BLaER1 treated with 17β-estradiol and CSF1 and Interleukin-3, amounts not matched to agents 10 nM and 100 nM (cell line): ENCODE data around the gene GNS.

Experiments
- H3K27ac ChIP-seq, 11 experiments: shearing (Covaris generic); formaldehyde crosslinking; 2 replicates each; pipeline ENCODE4 v1.8.1; 2022
- H3K27me3 ChIP-seq, 11 experiments: shearing (Covaris generic); formaldehyde crosslinking; 2 replicates each; pipeline ENCODE4 v1.8.1; 2022
- H3K36me3 ChIP-seq, 11 experiments: shearing (Covaris generic); formaldehyde crosslinking; 2 replicates each; pipeline ENCODE4 v1.8.1; 2022
- H3K4me1 ChIP-seq, 10 experiments: shearing (Covaris generic); formaldehyde crosslinking; 2 replicates each; pipeline ENCODE4 v1.8.1; 2022
- H3K4me2 ChIP-seq, 11 experiments: shearing (Covaris generic); formaldehyde crosslinking; 2 replicates each; pipeline ENCODE4 v1.8.1; 2022
- H3K4me3 ChIP-seq, 10 experiments: shearing (Covaris generic); formaldehyde crosslinking; 2 replicates each; pipeline ENCODE4 v1.8.1; 2022
- H3K9ac ChIP-seq, 11 experiments: shearing (Covaris generic); formaldehyde crosslinking; 2 replicates each; pipeline ENCODE4 v1.8.1; 2022
- H3K9me3 ChIP-seq, 11 experiments: shearing (Covaris generic); formaldehyde crosslinking; replicated peaks in 1 of 11; 2 replicates each; pipeline ENCODE4 v1.8.1; 2022
- H4K20me1 ChIP-seq, 11 experiments: shearing (Covaris generic); formaldehyde crosslinking; 2 replicates each; pipeline ENCODE4 v1.8.1; 2022
- Cebpa-rat ChIP-seq, 11 experiments: shearing (Covaris generic); IDR thresholded peaks; 2 replicates each; pipeline ENCODE4 v1.8.1; 2022

Gene GNS

DNA sequence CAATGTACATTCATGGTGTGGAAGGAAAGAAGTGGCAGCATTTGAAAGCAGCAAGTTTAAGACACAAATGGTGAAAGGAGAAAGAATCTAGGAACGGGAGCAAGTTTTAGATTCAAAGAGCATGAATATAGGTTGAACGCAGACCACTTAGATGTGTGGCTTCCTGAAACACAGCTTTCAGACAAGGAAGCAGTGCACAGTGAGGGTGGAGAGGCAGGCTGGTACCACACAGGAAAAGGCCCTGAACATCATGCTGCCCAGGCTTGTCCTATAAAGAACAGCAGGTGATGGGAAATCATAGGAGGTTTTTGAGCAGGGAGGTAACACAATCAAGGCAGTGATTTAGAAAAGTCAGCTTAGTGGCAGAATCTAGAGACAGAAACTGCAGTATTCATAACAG lies 35.6 kb downstream of the GNS start:
- peaks cover 0 to 24% (median 0%) of the 10 kb centered on the region in 11 experiments; a peak in 3 of 22 replicates for H4K20me1 ChIP-seq
- no peak overlapping the region for H3K27ac ChIP-seq
- peaks cover 0 to 9% (median 0%) of the 10 kb centered on the region in 10 experiments; a peak in 6 of 20 replicates for H3K4me1 ChIP-seq
- no peak overlapping the region for H3K4me3 ChIP-seq
- H3K36me3 ChIP-seq: peaks cover 63 to 100% (median 82%) of the 10 kb centered on the region in 11 experiments
- H3K4me2 ChIP-seq: no peak overlapping the region
- H3K27me3 ChIP-seq: no peaks in the 10 kb centered on the region
- TF ChIP-seq Cebpa-rat (IDR thresholded peaks at IDR 0.05): no peak
- H3K9me3 ChIP-seq: no peaks in the 10 kb centered on the region
- H3K9ac ChIP-seq: no peak overlapping the region

DNA sequence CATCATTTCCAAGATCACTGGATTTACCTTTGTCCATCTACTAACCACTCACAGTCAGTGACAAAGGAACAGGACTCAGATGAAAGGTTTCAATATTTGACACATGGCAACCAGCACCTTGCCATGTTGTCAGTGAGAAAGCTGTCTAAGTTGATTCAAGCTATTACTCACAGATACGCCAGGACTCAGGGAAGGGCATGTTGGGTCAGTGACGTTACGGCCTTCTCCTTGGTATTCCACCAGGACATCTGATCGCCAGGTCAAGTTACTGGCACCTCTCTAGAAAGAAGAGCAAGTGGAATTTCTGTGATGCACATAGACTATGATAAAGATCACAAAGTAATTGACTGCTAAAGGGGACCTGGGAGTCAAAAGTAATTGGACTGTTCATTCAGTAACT lies 36.4 kb downstream of the GNS start:
- peaks cover 0 to 17% (median 0%) of the 10 kb centered on the region in 10 experiments; a peak in 6 of 20 replicates for H3K4me1 ChIP-seq
- H3K4me3 ChIP-seq: no peak overlapping the region
- H3K9me3 ChIP-seq: no peaks in the 10 kb centered on the region
- H3K27ac ChIP-seq: no peak overlapping the region
- no peak overlapping the region for H3K9ac ChIP-seq
- peaks cover 57 to 100% (median 81%) of the 10 kb centered on the region in 11 experiments for H3K36me3 ChIP-seq
- no peak for TF ChIP-seq Cebpa-rat (IDR thresholded peaks at IDR 0.05)
- no peak overlapping the region for H3K4me2 ChIP-seq
- no peaks in the 10 kb centered on the region for H3K27me3 ChIP-seq
- peaks cover 0 to 28% (median 0%) of the 10 kb centered on the region in 11 experiments; a peak in 3 of 22 replicates for H4K20me1 ChIP-seq

DNA sequence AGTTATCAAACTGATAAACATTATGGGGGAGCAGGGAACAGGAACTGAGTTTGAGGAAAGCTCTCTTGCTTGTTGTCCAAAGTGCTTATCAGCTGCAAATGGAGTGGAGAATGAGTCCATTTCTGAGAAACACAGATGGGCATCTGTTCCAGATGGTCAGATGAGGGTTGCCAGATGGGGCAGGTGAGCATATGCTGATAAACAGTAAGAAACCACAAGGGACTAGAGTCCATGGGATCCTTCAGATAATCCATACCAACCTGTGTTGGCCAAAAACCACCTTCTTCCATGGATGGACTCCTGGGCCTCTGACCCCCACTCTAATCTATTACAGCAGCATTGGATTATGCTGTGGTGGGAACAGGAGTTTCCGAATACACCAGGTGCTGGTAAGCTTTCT lies 38.3 kb downstream of the GNS start:
- no peak for TF ChIP-seq Cebpa-rat (IDR thresholded peaks at IDR 0.05)
- Histone ChIP-seq H3K4me3 (no peak overlapping the region), H3K4me1 (peaks cover 0 to 23% (median 0%) of the 10 kb centered on the region in 10 experiments; a peak in 6 of 20 replicates), H3K9ac (no peak overlapping the region), H3K36me3 (peaks cover 73 to 100% (median 87%) of the 10 kb centered on the region in 11 experiments), H3K9me3 (no peaks in the 10 kb centered on the region), H3K27me3 (no peaks in the 10 kb centered on the region), H3K27ac (no peak overlapping the region), H4K20me1 (peaks cover 0 to 30% (median 0%) of the 10 kb centered on the region in 11 experiments; a peak in 3 of 22 replicates), H3K4me2 (no peak overlapping the region)

DNA sequence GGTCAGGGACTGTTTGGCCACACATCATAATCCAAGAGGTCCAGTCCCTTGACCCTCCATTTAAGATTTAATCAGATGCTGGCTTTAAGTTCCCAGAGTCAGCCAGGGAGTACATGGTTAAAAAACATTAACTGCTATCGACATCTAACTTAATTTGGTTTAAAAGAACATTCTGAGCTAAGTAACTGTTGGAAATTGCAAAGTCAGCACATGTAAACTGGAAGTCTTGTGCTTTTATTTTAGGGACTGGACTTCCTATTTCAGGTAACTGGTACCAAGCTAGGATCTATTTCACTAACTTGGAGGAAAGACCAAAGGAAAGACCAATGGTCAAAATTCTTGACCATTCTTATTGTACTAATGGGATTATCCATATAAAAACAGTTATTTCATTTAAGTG lies 40.6 kb downstream of the GNS start:
- Histone ChIP-seq H3K4me2 (peak overlapping the region in 2 of 11 experiments; percentile 32 to 55; a peak in 3 of 22 replicates), H4K20me1 (peaks cover 0 to 15% (median 0%) of the 10 kb centered on the region in 11 experiments; a peak in 2 of 22 replicates), H3K36me3 (peaks cover 70 to 100% (median 95%) of the 10 kb centered on the region in 11 experiments), H3K4me3 (no peak overlapping the region), H3K27me3 (no peaks in the 10 kb centered on the region), H3K4me1 (peaks cover 3 to 45% (median 13%) of the 10 kb centered on the region in 10 experiments; a peak in 16 of 20 replicates), H3K27ac (no peak overlapping the region), H3K9me3 (peaks cover 0 to 3% (median 0%) of the 10 kb centered on the region in 11 experiments; a peak in 1 of 22 replicates), H3K9ac (no peak overlapping the region)
- TF ChIP-seq Cebpa-rat (IDR thresholded peaks at IDR 0.05): no peak

DNA sequence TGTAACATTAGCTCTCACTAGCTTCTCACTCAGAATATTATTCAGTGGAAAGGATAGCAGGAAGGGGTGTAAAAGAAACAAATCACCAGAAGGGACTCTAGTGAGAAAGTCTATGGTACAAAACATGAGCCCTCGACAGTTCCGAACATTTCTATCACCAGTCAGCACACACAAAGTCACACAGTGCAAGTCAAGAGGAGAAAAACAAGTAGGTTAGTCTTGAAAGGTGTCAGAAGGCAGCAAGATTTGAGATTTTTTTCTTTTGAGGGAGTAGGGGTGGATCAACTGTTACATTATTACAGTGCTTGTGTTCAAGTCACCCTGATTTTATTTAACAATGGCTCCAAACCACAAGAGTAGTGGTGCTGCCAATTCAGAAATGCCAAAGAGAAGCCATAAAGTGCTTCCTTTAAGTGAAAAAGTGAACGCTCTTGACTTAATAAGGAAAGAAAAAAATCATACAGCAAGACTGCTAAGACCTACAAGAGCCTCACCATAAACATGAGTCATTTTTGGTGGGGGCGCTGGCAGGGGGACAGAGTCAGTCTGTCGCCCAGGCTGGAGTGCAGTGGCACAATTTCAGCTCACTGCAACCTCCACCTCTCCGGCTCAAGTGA lies 42.3 kb downstream of the GNS start:
- Histone ChIP-seq H3K9ac (no peak overlapping the region), H3K36me3 (peaks cover 72 to 99% (median 89%) of the 10 kb centered on the region in 11 experiments), H3K4me2 (no peak overlapping the region), H3K4me1 (peaks cover 3 to 58% (median 24%) of the 10 kb centered on the region in 10 experiments; a peak in 16 of 20 replicates), H4K20me1 (peaks cover 0 to 18% (median 0%) of the 10 kb centered on the region in 11 experiments; a peak in 2 of 22 replicates), H3K9me3 (peaks cover 0 to 4% (median 0%) of the 10 kb centered on the region in 11 experiments; a peak in 1 of 22 replicates), H3K27me3 (no peaks in the 10 kb centered on the region), H3K4me3 (no peak overlapping the region), H3K27ac (no peak overlapping the region)
- TF ChIP-seq Cebpa-rat (IDR thresholded peaks at IDR 0.05): no peak

DNA sequence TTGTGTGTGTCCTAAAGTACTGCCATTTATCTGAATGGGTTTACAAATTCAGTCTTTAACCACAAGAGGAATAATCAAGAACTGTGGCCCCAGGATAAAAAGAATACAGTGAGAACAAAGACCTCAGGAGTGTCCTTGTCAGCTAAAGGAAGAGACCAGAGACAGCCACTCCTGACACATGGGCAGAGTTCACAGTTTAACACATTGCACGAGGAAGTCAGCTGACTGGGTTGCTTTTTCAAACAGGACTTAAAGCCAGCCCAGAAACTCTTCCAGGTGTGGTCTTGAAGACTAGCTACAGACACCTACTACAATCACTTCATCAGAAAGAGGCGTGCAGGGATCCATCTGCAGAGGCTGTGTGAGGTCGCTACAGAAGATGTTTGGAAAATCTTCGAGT lies 42.8 kb downstream of the GNS start:
- TF ChIP-seq Cebpa-rat (IDR thresholded peaks at IDR 0.05): no peak
- Histone ChIP-seq H3K9me3 (peaks cover 0 to 4% (median 0%) of the 10 kb centered on the region in 11 experiments; a peak in 1 of 22 replicates), H3K4me2 (no peak overlapping the region), H4K20me1 (peaks cover 0 to 18% (median 0%) of the 10 kb centered on the region in 11 experiments; a peak in 2 of 22 replicates), H3K9ac (no peak overlapping the region), H3K4me3 (no peak overlapping the region), H3K27me3 (no peaks in the 10 kb centered on the region), H3K36me3 (peaks cover 68 to 99% (median 85%) of the 10 kb centered on the region in 11 experiments), H3K4me1 (peaks cover 3 to 58% (median 24%) of the 10 kb centered on the region in 10 experiments; a peak in 16 of 20 replicates), H3K27ac (no peak overlapping the region)

DNA sequence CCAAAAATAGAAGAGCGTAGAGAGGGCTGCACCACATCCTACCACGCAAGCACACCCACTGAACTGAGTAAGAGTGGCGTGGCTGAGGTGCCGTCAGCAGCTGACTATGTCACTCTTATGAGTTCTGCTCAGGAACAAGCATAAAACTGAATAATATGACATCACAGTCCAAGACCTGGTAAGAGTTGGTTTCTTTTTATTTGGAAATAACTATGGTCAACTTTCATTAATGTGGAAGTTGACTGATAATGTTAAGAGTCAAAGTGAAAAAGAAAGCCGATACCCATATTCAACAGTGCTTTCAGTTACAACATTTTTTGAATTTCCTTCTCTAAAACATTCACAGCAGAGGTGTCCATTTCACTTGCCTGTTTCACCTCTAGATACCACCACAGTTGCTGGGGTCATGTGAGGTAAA lies 44.6 kb downstream of the GNS start:
- H4K20me1 ChIP-seq: peaks cover 0 to 14% (median 0%) of the 10 kb centered on the region in 11 experiments; a peak in 2 of 22 replicates
- TF ChIP-seq Cebpa-rat (IDR thresholded peaks at IDR 0.05): no peak
- peak overlapping the region in 1 of 11 experiments; percentile 41; a peak in 2 of 22 replicates for H3K27ac ChIP-seq
- peaks cover 51 to 96% (median 68%) of the 10 kb centered on the region in 11 experiments for H3K36me3 ChIP-seq
- H3K4me2 ChIP-seq: peak overlapping the region in 10 of 11 experiments; percentile 18 to 67 (median 44); a peak in 15 of 22 replicates
- peaks cover 3 to 56% (median 24%) of the 10 kb centered on the region in 10 experiments; a peak in 16 of 20 replicates for H3K4me1 ChIP-seq
- H3K9ac ChIP-seq: no peak overlapping the region
- H3K27me3 ChIP-seq: no peaks in the 10 kb centered on the region
- peaks cover 0 to 4% (median 0%) of the 10 kb centered on the region in 11 experiments; a peak in 1 of 22 replicates for H3K9me3 ChIP-seq
- no peak overlapping the region; a peak in 1 of 20 replicates for H3K4me3 ChIP-seq

DNA sequence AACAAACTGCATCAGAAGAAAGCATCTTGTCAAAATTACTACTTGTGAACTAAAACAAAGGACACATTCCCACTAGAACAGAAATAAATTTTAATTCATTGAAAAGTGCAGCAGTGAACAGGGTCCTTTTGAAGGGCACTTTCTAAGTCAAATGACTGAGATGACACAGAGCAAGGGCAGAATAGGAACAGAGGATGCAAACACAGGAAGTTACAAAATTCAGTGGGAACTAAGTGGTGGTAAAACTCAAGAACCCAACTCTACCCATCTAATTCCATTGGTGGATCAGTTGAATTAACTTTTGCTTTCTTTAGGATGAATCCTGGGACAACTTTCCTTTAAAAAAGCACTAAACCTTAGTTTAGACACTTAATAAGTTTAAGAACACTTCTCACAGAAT lies 45.8 kb downstream of the GNS start:
- H3K27ac ChIP-seq: peak overlapping the region in 4 of 11 experiments; percentile 7 to 41 (median 21); a peak in 4 of 22 replicates
- peaks cover 45 to 94% (median 60%) of the 10 kb centered on the region in 11 experiments for H3K36me3 ChIP-seq
- H3K4me1 ChIP-seq: peaks cover 3 to 46% (median 24%) of the 10 kb centered on the region in 10 experiments; a peak in 16 of 20 replicates
- no peaks in the 10 kb centered on the region for H3K27me3 ChIP-seq
- no peak for TF ChIP-seq Cebpa-rat (IDR thresholded peaks at IDR 0.05)
- H3K4me3 ChIP-seq: no peak overlapping the region
- peak overlapping the region in 8 of 11 experiments; percentile 30 to 67 (median 52); a peak in 14 of 22 replicates for H3K4me2 ChIP-seq
- no peak overlapping the region for H3K9ac ChIP-seq
- peaks cover 0 to 8% (median 0%) of the 10 kb centered on the region in 11 experiments; a peak in 1 of 22 replicates for H4K20me1 ChIP-seq
- peaks cover 0 to 4% (median 0%) of the 10 kb centered on the region in 11 experiments; a peak in 1 of 22 replicates for H3K9me3 ChIP-seq

DNA sequence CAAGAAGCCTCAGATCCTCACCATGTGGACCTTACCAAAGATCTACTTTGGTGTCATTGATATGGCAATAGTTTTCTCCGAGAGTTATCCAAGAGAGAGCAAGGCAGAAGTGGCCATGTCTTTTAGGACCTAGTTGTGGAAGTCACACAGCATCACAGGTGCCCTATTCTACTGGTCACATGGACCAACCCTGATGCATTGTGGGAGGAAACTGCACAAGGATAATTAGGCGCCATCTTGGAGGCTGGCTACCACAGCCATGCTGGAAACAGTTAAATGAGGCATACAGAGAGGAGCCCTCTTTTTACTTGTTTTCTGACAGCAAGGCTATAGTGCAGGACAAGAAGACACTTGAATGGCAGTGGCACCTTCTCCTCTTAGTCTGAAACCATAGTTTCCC lies 49.8 kb downstream of the GNS start:
- H4K20me1 ChIP-seq: peaks cover 0 to 12% (median 0%) of the 10 kb centered on the region in 11 experiments; a peak in 5 of 22 replicates
- H3K36me3 ChIP-seq: peaks cover 9 to 78% (median 22%) of the 10 kb centered on the region in 11 experiments
- TF ChIP-seq Cebpa-rat (IDR thresholded peaks at IDR 0.05): no peak
- H3K4me1 ChIP-seq: peaks cover 2 to 24% (median 18%) of the 10 kb centered on the region in 10 experiments; a peak in 16 of 20 replicates
- H3K27me3 ChIP-seq: no peaks in the 10 kb centered on the region
- H3K9me3 ChIP-seq: peaks cover 0 to 4% (median 0%) of the 10 kb centered on the region in 11 experiments; a peak in 1 of 22 replicates
- no peak overlapping the region for H3K4me2 ChIP-seq
- no peak overlapping the region for H3K4me3 ChIP-seq
- no peak overlapping the region for H3K27ac ChIP-seq
- no peak overlapping the region for H3K9ac ChIP-seq
